GM21576 (cell line): ENCODE results near the gene TNFRSF19.
"Not testable (repeated sequence)": the region's sequence is repeated elsewhere in the genome, so short reads cannot be mapped to it uniquely, and the experiment has no call there.

Experiments used
- ATAC-seq: cut with Tn5 transposase; IDR thresholded peaks from one replicate; pipeline ENCODE4 v1.9.1; 2021; ENCODE audit warnings: mild to moderate bottlenecking, moderate library complexity; ENCODE audit not compliant: unreplicated experiment

TNFRSF19 gene

GRCh38 chr13:23567906-23568460 lies 2.2 kb upstream of the TNFRSF19 start:
- no peak for ATAC-seq

- ATAC-seq, result no peak
Observed at GRCh38 chr13:23570921-23571315, 706 bp downstream of the TNFRSF19 start.

DNA sequence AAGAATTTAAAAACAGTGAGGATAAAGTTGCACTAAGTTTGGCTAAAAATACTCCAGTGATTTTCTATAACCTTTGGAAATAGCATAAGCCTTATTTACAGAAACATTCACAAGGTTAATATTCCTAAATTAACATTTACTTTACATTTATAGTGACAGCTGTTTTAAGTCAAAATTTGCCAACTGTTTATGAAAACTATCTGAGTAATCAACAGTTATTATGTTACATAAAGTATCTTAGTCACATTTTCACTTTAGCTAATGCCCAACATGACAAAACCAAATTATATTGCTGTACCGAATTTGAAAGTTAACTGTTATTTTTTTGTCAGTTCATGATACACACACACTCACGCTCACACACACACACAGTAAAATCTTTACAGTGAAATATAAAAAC lies 1.2 kb downstream of the TNFRSF19 start:
- ATAC-seq, result no peak

DNA sequence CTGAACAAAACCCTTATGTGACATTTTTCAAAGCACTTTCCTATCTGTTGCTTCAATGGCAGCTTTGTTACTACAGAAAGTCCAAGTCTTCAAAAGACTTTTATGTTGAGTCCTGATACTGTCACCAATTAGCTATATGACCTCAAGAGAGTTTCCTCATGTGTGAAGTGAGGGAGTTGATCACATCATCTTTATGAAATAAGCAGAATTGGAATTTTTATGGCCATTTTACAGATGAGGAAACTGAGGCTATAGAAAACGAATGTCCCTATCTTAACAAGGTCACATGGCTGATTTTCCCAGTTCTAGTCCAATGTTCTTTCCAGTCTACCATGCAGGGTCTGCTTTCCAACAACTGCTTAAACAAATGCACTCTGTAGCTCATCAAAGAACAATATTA lies 2.6 kb downstream of the TNFRSF19 start:
- ATAC-seq, result no peak

GRCh38 chr13:23574421-23575145 lies 4.4 kb downstream of the TNFRSF19 start:
- ATAC-seq, result no peak

DNA sequence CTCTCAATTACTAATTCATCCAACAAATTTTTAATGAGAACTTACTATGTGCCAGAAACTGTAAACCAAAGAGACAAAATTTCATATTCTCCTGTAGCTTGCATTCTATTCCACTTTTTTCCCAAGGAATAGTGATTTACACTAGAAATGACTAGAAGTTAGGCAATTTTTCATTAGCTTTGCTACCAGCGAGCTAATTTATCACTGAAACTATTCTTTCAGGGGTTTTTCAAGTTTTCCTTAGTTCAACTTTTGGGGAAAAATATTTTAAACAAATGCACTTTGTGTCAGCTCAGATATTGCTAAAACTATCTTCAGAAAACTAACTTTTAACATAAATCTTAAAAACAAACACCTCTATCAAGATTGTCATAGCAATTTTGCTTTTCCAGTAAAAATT lies 5.4 kb downstream of the TNFRSF19 start:
- no peak for ATAC-seq

GRCh38 chr13:23578411-23579071 lies 8.3 kb downstream of the TNFRSF19 start:
- ATAC-seq, result peak; percentile 72

- ATAC-seq, result peak; percentile 82
Observed at GRCh38 chr13:23579072-23579895, 9.1 kb downstream of the TNFRSF19 start.

DNA sequence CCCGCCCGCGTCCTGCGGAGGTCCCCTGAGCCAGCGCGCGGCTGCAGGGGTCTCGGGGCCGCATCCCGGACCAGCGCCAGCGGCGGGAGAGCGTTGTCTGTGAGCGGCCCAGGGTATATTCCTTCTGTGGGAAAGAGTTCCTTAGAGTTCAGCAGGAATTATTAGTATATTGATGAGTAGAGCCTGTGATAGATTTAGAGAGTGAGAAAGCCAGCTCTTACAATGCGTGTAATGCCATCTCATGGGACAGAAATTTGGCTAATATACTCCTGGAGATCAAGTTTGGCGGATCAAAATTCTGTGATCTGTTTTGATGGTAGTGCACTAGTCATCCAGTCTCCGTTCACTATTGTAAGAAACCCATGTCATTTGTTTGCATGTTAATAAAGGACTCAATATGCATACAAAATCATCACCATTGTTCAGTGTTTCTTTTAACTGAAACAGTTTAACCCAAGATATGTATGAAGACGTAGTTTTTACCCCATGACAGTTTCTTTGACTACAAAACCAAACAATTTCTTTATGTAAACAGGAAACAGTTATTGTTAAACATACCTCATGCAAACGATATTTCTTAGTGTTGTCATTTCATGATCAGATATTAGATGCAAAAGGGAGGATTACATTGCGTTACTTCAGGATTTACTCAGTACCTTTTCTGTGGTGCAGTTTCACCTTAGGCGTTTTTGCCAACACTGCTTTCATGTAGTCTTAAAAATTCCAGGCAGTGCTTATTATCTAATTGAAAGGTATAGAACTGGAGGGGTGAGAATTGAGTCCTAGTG lies 9.9 kb downstream of the TNFRSF19 start:
- no peak for ATAC-seq

DNA sequence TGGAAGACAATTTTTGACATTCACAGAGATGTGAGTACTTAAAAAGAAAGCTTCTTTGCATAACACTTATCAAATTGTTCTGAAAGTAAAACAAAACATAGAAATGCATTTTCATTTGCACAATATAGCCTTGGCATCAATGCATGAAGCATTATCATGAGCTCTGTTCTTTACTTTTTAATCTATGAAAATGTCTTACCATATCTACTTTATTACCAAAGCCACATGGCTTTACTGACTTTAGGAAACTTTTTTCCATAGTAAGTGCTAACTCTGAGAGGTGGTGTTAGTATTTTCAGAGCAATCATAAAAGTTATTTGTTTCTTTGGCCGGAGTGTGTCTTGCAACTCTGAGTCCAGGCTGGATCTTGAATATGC lies 10.5 kb downstream of the TNFRSF19 start:
- ATAC-seq, result no peak

GRCh38 chr13:23583491-23583890 lies 13.3 kb downstream of the TNFRSF19 start:
- ATAC-seq, result no peak

- no peak for ATAC-seq
Observed at GRCh38 chr13:23584275-23584674, 14.1 kb downstream of the TNFRSF19 start.

- ATAC-seq, result no peak
Observed at GRCh38 chr13:23586336-23586735, 16.1 kb downstream of the TNFRSF19 start.

GRCh38 chr13:23588666-23589065 lies 18.5 kb downstream of the TNFRSF19 start:
- no peak for ATAC-seq

- ATAC-seq, result no peak
Observed at GRCh38 chr13:23592596-23592995, 22.4 kb downstream of the TNFRSF19 start.

GRCh38 chr13:23593148-23593547 lies 22.9 kb downstream of the TNFRSF19 start:
- ATAC-seq, result no peak

GRCh38 chr13:23594290-23594689 lies 24.1 kb downstream of the TNFRSF19 start:
- not testable (repeated sequence) for ATAC-seq

DNA sequence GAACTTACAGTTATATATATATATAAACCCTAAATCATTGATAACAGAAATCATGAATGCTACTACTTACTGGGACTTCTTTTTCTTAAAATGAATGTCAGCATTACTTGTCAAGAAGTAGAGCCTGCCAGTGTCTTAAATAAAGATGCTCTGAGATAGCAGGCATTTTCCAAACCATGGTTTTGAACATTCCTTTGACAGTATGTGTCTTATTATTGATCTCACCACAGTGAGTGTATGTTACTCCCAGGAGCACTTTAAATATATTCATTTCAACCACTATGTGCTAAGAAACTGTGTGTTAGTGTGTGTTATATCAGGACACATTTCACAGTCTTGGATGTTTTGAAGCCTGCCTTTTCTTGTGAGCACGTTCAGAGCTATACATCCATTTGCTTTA lies 28.2 kb downstream of the TNFRSF19 start:
- no peak for ATAC-seq

DNA sequence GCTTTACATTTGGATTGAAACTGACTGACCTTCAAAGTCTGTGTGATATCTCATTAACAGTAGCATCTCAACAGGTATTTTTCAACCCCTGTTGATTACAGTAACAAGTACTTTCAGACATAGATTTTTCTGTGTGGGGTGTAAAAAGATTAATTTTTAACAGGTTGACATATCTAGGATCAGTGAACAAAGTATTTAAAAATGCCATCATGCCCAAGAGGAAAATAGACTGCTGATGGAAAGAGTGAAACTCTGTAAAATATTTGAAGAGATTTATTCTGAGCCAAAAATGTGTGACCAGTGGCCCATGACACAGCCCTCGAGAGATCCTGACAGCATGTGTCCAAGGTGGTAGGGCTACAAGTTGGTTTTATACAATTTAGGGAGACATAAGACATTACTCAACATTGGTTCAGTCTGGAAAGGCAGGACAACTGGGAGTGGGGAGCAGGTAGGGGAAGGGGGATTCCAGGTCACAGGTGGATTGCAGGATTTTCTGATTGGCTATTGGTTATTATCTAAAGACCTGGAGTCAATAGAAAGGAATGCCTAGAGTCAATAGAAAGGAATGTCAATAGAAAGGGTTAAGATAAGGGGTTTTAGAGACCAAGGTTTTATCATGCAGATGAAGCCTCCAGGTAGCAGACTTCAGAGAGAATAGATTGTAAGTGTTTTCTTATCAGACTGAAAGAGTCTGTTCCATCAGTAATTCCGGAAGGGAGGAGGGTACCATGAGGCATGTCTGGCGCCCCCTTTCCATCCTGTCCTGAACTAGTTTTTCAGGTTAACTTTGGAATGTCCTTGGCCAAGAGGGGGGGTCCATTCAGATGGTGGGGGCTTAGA lies 29.1 kb downstream of the TNFRSF19 start:
- ATAC-seq, result no peak

DNA sequence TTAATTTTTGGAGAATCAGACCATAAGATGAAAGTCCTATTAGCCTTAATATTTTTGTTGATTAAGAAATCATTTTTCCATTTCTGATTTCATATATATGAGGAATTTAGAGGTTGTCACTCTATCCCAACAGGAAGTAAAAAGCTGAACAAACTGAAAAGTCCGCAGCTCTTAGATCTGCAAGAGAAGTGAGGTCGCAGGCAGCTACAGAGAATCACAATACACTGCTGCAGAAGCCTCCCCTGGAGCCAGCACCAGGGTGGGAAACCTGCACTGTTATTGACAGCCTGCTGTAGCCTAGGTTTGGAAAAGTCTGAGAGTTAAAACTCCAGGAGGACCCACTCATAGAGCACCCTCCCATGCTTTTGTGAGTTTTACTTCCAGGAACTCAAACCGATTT lies 29.9 kb downstream of the TNFRSF19 start:
- ATAC-seq, result no peak
